Thymus (tissue), 11 donors: ENCODE measurements around the gene FBXO3. TPM values are rescaled to one million over a fixed set of nuclear protein-coding genes. Genes with fewer than 3 reads are reported as not detected.

Source experiments
- DNase-seq, 9 donors: peaks; one replicate each; pipeline ENCODE4 v3.0.0-alpha.2; 2013; ENCODE audit warnings: low spot score in 9 of 9, low read depth in 6 of 9, missing footprints in 1 of 9
- H3K27ac ChIP-seq, 2 donors: one replicate each; pipeline ENCODE4 v1.5.1; 2013; ENCODE audit warnings: control low read depth in 1 of 2, low read depth in 1 of 2, low read length in 1 of 2, mild to moderate bottlenecking in 1 of 2, moderate library complexity in 1 of 2
- H3K27me3 ChIP-seq, 2 donors: one replicate each; pipeline ENCODE4 v1.5.1; 2013; ENCODE audit warnings: low read length in 1 of 2; ENCODE audit not compliant: control insufficient read depth in 2 of 2, insufficient read depth in 1 of 2
- H3K36me3 ChIP-seq, 2 donors: one replicate each; pipeline ENCODE4 v1.5.1; 2013; ENCODE audit warnings: low read length in 1 of 2, mild to moderate bottlenecking in 1 of 2, moderate library complexity in 1 of 2; ENCODE audit not compliant: control insufficient read depth in 2 of 2, insufficient read depth in 2 of 2
- H3K4me1 ChIP-seq, 2 donors: one replicate each; pipeline ENCODE4 v1.5.1; 2013; ENCODE audit warnings: low read length in 2 of 2; ENCODE audit not compliant: control insufficient read depth in 2 of 2, insufficient read depth in 2 of 2
- H3K4me3 ChIP-seq, 2 donors: one replicate each; pipeline ENCODE4 v1.5.1; 2013; ENCODE audit warnings: low read length in 2 of 2, control low read depth in 1 of 2, mild to moderate bottlenecking in 1 of 2
- H3K9me3 ChIP-seq, 2 donors: one replicate each; pipeline ENCODE4 v1.5.1; 2013; ENCODE audit warnings: low read length in 1 of 2, mild to moderate bottlenecking in 1 of 2; ENCODE audit not compliant: control insufficient read depth in 2 of 2, insufficient read depth in 1 of 2
- WGBS: extraction: QIAGEN DNeasy Blood & Tissue Kit; methylation state at CpG from one replicate; pipeline ENCODE4 v1.1.7; 2013; 5-methylcytosine and 5-hydroxymethylcytosine counted together
- polyA plus RNA-seq: library from polyadenylated mRNA; stranded (reverse); fragments of 200-250 nt; gene quantifications from one replicate; pipeline ENCODE4 v1.2.3, GENCODE V29; 2013
- total RNA-seq: library from RNA; stranded (reverse); fragments of 120-200 nt; gene quantifications from one replicate; pipeline ENCODE4 v1.2.4, GENCODE V29; 2013
- donor health status: healthy.

FBXO3 gene
- total and polyA plus RNA-seq, 2 donors, result 32.9 to 33.9 TPM

- H3K36me3 ChIP-seq, result no peaks in the 10 kb centered on the region
- H3K4me3 ChIP-seq, result no peak overlapping the region
- H3K9me3 ChIP-seq, result no peaks in the 10 kb centered on the region
- 20% methylated on average over 5 of the region's 5 CpGs for WGBS
- H3K27me3 ChIP-seq, result peaks cover 0 to 29% of the 10 kb centered on the region in 2 donors
- peaks cover 10 to 30% of the 10 kb centered on the region in 2 donors for H3K4me1 ChIP-seq
- H3K27ac ChIP-seq, result peak overlapping the region in 1 of 2 donors; percentile 34
- DNase-seq, result peak in 1 of 9 donors; percentile 45
Measured at GRCh38 chr11:33696411-33696810, 77.9 kb downstream of the FBXO3 start.

GRCh38 chr11:33695051-33695566 lies 79.2 kb downstream of the FBXO3 start:
- H3K4me3 ChIP-seq, result no peak overlapping the region
- DNase-seq, result no peak
- H3K27me3 ChIP-seq, result peaks cover 0 to 28% of the 10 kb centered on the region in 2 donors
- no peaks in the 10 kb centered on the region for H3K9me3 ChIP-seq
- peak overlapping the region; percentile 46 to 73 for H3K27ac ChIP-seq
- peaks cover 5 to 22% of the 10 kb centered on the region in 2 donors for H3K4me1 ChIP-seq
- H3K36me3 ChIP-seq, result no peaks in the 10 kb centered on the region
- WGBS, result 98% methylated on average over 4 of the region's 4 CpGs

DNA sequence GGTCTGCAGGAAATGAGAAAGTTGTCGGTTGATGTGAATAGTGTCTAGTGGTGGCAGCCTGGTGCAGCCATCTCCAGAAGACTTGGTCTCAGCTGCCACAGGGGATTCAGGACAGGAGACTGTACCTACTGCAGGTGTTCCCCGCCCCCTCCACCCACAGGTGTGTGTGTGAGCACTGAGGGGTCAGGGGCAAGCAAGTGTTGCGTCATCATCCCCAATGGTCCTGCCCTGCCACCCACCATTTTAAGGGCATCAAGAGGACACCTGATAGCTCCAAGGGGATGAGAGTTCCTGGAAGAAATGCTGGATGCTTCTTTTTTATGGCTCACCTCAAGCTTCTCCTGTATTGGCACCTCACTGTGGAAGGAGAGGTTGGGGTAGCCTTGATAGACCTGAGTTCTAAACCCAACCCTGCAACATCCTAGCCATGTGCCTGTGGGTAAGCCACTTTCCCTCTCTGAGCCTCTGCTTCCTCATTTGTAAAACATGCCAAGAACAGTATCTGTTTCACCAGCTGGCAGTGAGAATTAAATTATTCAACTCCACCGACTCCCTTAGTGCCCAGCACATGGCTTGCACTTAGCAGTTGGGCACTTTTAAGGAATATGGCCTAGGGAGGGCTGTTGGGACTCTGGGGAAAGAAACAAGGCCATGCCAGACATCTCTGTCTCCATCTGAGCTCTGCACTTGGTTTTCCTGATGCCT lies 79.8 kb downstream of the FBXO3 start:
- WGBS, result 82% methylated on average over 4 of the region's 4 CpGs
- Histone ChIP-seq H3K36me3 (no peaks in the 10 kb centered on the region), H3K27ac (peak overlapping the region in 1 of 2 donors; percentile 73), H3K4me1 (peaks cover 4 to 19% of the 10 kb centered on the region in 2 donors), H3K4me3 (no peak overlapping the region), H3K9me3 (no peaks in the 10 kb centered on the region), H3K27me3 (peaks cover 0 to 22% of the 10 kb centered on the region in 2 donors)
- no peak for DNase-seq

DNA sequence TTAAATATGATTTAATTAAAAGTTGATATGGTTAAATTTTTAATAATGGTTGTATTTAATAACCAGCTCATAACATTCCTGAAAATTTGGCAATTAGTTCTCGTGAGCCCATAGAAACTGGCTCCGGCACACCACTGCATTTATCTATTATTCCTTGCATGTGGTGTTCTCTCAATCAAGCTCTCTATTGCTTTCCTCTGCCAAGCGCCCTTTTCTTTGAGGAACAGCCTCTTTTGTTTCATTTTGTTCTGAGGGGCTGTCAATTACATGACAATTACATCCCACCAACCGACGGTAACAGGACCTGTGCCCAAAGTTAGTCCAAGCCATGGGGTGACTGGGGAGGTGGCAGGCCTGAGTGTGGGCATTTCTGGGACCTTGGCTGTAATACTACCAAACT lies 81.8 kb downstream of the FBXO3 start:
- H3K27ac ChIP-seq, result no peak overlapping the region
- H3K9me3 ChIP-seq, result no peaks in the 10 kb centered on the region
- H3K27me3 ChIP-seq, result peaks cover 0 to 12% of the 10 kb centered on the region in 2 donors
- DNase-seq, result no peak
- no peak overlapping the region for H3K4me3 ChIP-seq
- H3K36me3 ChIP-seq, result no peaks in the 10 kb centered on the region
- WGBS, result 92% methylated on average over 5 of the region's 5 CpGs
- peaks cover 4 to 19% of the 10 kb centered on the region in 2 donors for H3K4me1 ChIP-seq

DNA sequence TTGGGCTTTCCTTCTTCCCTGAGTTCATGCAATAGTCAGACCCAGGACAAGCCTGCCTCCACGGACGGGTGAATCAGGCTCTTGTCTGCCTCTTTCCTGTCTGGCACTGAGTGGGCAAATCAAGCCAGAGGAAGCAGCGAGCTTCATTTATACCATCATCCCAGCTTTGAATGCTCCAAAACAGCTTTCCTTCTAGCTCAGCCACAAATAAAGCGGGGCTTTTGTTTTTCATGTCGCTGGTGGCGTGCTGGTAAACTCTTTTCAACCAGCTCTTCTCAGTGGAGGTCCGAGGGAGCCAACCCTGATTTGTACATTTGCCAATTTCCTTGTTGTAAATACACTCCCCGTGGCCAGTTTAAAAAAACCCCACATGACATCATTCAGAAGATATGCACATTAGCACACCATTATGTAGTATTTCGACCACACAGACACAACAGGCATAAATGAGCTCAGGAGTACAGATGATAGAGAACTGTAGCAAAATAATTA lies 82.3 kb downstream of the FBXO3 start:
- H3K4me1 ChIP-seq, result peaks cover 4 to 19% of the 10 kb centered on the region in 2 donors
- no peak overlapping the region for H3K4me3 ChIP-seq
- WGBS, result 92% methylated on average over 9 of the region's 9 CpGs
- DNase-seq, result no peak
- peaks cover 0 to 8% of the 10 kb centered on the region in 2 donors for H3K27me3 ChIP-seq
- H3K27ac ChIP-seq, result peak overlapping the region; percentile 61 to 72
- no peaks in the 10 kb centered on the region for H3K9me3 ChIP-seq
- H3K36me3 ChIP-seq, result no peaks in the 10 kb centered on the region

GRCh38 chr11:33691066-33691864 lies 83.1 kb downstream of the FBXO3 start:
- 98% methylated on average over 6 of the region's 6 CpGs for WGBS
- no peaks in the 10 kb centered on the region for H3K9me3 ChIP-seq
- peaks cover 0 to 4% of the 10 kb centered on the region in 2 donors for H3K27me3 ChIP-seq
- H3K4me3 ChIP-seq, result no peak overlapping the region
- H3K36me3 ChIP-seq, result no peaks in the 10 kb centered on the region
- peaks cover 0 to 13% of the 10 kb centered on the region in 2 donors for H3K4me1 ChIP-seq
- no peak for DNase-seq
- H3K27ac ChIP-seq, result no peak overlapping the region

Other genes starting within 250 kb of the FBXO3 start
- not detected for gene C11orf91, start 73.7 kb downstream of the FBXO3 start, total RNA-seq
- 0.14 TPM for gene C11orf91, start 73.7 kb downstream of the FBXO3 start, polyA plus RNA-seq
- gene CD59, start 38.1 kb downstream of the FBXO3 start, total RNA-seq, result 115 TPM
- 156 TPM for gene CD59, start 38.1 kb downstream of the FBXO3 start, polyA plus RNA-seq
- 9.4 TPM for gene LMO2, start 117.6 kb upstream of the FBXO3 start, total RNA-seq
- gene LMO2, start 117.6 kb upstream of the FBXO3 start, polyA plus RNA-seq, result 31.1 TPM